GM19438 (cell line): ENCODE measurements around the gene GPSM1.

Experiments
- ATAC-seq: cut with Tn5 transposase; IDR thresholded peaks from one replicate; pipeline ENCODE4 v1.9.1; 2021; ENCODE audit warnings: low read depth; ENCODE audit not compliant: unreplicated experiment

GPSM1 gene

DNA sequence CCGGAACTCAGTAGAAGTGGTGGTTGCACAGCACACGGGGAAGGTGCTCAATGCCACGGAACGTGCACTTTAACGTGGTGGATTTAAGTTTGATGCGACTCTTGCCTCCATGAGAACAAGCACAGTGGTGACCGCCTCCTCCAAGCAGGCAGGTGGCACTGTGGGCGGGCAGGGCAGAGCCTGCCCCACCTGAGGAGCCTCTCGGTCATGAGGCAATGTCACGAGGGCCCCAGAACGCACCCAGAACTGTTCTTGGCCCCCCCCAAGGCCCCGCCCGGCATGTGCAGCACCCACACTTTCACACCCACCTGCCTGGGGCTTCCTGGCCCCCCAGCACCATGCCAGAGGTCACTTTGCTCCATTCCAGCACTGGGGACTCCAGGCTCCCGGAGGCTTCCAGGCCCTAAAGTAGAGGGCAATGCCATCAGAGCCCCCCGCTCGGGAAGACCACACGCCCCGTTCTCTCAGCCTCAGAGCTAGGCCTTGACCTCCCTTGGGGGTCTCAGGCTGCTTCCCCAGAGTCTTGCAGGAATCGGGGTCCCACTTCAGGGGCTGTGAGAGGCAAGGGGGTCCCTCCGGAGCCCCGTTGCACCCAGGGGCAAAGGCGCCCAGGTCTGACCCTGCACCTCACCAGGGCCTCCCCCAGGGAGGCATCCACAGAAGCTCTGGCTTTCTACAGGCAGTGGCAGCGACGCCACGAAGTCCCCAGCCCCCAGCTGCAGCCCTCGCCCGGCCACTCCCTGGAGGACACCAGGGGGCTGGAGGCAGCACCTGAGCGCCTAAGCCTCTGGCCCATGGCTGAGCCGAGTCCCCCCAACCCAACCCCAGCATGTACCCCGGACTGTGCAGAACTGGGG lies 37.5 kb upstream of the GPSM1 start:
- ATAC-seq: no peak

DNA sequence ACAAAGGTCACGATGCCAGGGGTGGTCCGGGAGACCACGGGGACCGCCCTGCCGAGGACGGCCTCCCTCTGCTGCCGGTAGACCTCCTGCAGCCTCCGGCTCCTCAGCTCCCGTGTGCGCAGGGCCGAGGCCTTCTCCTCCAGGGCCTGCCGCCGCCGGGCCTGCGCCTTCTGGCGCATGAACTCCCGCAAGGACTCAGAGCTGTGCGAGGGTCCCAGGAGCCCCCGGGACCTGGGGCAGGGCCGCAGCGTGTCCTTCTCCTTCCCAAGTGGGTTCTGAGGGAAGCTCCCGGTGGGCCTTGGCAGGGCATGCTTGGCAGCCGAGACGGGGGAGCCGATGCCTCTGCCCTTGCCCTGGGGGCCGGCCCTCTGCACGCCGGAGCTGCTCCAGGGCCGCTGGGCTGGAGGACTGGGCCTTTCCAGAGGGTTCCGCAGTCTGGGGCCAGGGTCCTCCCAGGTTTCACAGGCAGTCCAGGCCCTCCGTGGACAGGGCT lies 36.8 kb upstream of the GPSM1 start:
- no peak for ATAC-seq

DNA sequence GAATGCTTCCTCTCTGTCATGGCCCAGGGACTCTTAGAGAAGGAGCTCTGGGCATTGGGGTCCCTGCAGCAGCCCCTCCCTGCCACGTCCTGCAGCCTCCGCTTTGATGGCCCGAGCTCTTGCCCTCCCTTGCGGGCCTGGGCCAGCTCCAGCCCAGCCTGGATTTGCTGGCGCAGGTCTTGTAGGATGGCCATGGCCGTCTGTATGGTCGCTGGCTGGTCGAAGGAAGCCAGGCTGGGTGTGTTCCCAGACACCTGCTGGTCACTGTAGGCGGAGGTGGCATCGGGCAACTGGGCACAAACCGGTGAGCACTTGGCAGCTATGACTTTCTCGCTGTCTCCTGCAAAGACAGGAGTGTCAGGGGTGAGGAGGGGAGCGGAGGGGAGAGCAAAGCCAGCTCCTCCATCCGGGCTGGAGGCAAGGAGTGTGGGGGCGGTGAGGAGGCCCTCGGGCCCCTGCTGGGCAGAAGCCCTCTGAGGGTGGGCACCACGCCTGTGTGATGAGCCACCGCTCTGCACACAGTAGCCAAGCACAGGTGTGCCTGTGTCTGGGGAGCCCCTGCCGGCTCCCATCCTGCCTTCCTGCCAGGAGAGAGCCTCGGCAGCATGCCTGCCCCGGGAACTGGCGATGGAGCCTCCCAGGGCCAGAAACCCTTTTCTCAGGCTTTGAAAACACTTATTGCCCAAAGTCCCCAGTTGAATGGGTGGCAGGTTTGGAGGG lies 35.9 kb upstream of the GPSM1 start:
- ATAC-seq: no peak

DNA sequence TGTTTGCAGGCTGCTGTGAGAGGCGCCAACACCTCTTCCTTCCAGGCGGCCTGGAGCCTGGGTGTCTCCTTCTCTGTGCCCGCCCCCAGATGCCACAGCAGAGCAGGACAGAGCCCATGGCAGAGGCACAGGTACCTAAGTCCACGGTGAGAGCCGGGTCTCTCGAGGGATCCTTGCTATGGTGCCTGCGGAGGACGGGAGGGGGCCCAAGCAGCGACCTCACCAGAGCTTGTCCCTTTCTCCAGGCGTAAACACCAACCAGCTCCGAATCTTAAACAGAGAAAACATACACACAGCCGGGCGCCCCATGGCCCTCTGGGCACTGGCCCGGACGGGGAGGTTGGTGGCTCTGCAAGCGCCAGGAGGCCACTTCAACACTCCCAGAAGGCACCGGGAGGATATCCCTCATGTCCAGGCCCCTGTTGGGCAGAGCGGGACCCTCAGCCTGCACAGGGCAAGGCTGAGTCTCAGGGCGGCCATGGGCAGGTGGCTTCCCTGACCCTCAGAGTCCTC lies 35.3 kb upstream of the GPSM1 start:
- no peak for ATAC-seq

DNA sequence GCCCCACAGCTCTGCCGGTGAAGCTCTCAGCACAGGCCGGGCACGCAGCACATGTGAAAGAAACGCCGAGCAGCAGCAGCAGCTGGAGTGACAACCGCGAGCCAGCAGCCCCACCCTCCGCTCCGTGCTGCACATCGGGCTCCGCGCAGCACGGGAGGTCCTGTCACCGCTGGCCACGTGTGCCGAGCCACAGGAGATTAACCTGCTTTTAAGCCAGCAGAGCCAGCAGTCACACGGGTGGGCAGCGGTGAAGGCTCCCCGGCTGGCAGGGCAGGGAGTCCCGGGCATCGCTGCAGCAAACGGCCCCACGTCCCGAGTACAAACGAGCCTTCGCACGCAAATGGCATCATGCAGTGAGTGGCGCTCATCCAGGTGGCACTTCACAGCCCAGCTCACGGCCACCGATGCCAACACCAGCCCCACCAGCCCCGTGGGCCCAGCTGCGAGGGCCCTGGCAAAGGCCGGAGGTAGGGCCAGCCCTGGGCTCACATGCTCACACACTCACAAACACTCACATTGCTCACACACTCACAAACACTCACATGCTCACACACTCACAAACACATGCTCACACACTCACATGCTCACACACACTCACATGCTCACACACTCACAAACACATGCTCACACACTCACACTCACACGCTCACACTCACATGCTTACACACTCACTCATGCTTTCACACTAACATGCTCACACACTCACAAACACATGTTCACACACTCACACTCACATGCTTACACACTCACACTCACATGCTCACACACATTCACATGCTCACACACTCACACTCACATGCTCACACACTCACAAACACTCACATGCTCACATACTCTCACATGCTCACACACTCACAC lies 34.5 kb upstream of the GPSM1 start:
- ATAC-seq: no peak

DNA sequence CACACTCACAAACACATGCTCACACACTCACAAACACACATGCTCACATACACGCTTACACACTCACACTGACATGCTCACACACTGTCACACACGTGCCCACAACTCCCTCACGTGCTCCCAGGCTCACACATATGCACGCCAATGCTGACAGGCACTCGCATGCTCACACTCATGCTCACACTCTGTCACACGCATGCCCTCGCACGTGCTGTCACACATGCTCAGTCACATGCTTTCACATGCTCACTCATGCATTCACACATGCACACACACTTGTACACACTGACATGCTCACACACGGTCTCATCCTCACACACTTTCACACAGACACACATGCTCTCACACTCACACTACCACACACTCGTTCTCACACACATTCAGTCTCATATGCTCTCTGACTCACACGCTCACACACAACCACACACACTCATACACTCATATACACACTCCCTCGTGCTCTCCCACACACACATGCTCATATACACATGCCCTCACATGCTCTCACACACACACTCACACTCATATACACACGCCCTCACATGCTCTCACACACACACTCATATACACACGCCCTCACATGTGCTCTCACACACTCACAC lies 33.8 kb upstream of the GPSM1 start:
- no peak for ATAC-seq

DNA sequence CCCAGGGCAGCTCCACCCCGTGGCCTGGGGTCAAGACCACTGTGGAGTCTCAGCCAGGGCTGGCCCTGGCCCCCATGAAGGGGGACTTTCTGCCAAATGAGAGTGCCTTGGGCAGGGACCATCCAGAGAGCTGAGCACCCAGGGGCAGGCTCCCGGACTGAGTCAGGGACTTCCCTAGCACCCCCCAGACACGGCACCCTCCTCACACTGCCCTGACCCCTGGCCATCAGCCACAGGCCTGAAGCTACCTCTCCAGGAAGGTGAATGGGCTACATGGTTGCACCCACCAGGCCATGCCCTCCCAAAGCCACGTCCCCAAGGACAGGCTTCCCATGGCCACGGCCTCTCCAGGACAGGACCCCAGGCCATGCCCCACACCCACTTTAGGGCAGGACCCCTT lies 32.9 kb upstream of the GPSM1 start:
- no peak for ATAC-seq

DNA sequence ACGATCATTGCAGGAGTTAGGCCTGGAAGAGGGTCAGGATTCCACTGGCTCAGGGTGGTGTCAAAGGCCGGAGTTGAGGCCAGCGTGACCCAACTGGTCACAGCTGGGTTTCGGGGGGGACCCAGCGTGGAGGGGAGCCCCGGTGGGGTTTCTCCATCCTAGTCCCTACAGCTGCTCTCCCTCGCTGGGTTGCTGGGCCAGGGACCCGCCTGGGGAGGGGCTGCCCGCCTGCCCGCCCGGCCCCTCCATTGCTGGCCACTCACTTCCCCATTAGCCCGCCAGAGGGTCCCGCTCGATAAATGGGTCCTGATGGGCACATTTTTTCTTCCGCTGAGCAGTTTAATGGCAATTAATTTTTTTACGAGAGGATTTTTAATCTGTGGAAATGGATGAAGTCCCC lies 32.3 kb upstream of the GPSM1 start:
- ATAC-seq: no peak

DNA sequence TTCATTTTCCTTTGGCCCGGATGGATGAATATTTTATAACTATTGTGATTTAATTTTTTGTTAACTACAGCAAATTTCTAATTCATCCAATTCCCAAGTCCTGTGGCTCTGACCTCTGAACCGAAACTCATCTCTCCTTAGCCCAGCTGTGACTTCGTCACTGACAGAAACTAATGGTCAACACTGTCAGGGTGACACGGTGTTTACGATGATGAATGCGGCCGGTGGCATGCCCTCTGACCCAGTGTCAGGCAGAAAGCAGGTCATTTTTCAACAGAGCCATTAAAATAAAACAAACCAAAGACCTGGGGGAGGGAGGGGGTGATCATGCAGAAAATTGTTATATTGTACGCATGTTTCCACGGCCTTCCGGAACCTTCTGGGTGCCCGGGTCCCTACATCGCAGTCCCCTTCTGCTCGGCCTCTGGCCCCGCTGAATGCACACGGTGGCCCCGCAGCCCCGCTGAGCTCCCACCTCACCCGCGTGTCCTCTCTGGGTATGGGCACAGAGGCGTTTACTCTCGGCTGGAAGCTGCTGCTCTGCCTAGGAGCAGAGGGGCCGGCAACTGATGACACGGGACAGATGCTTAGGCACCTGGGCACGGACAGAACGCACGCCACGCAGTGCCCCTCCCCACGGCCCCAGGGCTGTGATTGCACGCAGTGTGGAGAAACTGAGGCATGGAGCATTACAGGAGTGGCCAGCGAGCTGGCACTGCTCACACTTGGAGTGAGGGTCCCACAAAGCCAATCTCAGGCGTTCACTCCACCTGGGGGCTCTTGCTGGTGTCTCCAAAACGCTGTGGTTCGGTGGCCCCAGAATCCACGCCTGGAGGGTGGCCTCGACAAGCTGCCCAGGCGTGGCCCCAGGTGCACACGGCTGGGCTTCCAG lies 31.6 kb upstream of the GPSM1 start:
- ATAC-seq: no peak

DNA sequence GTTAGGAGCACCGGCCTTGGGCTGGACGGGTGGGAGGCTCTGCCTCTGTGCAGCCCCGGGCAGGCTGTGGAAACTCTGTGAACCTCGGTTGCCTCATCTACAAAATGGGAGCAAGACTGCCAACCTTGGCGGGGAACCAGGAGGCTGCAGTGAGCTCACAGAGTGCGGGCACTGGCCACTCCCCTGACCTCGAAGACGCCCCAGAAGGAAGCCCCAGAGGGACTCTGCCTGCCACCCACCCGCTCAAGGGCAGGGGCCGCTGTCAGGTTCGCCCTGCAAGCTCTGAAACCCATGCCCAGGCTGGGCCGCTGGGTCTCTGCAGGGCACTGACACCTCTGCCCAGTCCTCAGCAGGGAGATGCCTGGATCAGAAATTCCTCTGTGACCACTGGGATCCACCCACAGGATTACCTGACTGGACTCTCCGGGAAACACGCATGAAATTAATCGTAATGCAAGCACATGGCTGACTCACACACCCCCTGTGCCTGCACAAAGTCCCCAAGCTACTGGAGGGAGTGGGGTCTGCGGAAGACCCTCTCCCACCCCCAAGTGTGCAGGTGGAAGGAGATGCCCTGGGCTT lies 30.8 kb upstream of the GPSM1 start:
- ATAC-seq: no peak

DNA sequence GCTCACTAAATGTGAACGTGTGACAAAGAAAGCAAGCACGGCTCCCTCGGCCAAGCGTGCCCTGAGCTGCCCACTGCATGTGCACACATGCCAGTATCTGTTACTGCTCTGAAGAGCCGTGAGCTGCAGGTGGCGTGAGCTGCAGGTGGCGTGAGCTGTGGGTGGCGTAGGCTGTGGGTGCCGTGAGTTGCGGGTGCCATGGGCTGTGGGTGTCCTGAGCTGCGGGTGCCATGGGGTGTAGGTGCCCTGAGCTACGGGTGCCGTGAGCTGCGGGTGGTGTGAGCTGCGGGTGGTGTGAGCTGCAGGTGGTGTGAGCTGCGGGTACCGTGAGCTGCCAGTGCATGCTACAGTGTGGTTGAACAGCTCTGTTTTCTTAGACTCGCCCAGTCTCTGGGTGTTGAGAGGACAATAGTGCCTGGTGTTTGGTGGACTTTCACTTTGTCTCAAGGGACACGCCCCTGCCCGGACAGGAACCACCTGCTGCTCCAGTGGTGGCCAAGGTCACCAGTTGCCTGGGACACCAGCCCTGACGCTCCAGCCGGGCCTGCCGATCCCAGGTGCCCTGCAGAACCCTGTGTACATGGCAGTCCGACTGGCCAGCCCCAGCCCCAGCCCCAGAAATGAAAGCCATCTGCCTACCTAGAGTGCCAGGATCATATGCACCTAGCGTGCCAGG lies 30.2 kb upstream of the GPSM1 start:
- ATAC-seq: no peak

DNA sequence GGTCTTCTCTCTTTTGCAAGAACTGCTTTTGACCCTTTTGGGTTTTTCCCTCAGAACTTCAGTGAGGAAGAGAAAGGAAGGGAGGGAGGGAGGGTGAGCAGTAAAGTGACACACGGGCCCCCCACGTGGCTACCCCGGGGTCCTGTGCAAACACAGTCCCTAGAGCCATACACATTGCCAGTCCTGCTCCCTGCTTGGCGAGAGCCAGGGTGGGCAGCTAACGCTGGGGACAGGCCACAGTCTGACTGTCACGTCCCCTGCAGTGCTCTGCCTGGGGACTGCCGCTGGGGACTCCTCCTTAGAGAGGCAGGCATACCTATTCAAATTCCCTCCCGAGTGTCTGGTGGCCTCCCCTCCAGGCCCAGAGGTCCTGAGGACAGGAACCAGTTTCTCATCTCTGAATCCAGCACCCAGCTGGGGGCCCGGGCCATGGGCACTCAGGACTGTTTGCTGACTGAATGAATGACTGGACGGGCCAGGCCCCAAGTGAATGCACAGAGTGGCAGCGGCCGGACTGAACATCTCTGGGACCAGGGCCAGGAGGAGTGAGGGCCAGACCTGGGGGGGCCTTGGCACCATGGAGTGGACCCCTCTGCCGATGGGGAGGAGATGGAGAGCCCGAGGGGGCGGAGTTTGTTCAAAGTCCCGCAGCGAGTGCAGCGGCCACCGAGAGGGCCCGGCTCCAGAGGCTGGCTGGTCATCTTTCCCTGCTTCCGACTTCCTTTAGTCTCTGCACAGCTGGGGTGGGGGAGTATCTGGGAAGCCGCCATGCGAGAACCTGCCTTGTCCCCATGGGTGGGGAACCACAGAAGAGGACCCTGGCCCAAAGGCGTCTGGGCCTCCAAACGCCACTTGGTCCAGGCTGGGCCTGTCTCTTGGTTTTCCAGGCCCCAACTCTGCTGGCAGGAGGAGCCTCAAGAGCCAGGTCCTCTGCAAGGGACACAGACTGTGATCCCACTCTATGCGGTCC lies 29.3 kb upstream of the GPSM1 start:
- ATAC-seq: no peak

DNA sequence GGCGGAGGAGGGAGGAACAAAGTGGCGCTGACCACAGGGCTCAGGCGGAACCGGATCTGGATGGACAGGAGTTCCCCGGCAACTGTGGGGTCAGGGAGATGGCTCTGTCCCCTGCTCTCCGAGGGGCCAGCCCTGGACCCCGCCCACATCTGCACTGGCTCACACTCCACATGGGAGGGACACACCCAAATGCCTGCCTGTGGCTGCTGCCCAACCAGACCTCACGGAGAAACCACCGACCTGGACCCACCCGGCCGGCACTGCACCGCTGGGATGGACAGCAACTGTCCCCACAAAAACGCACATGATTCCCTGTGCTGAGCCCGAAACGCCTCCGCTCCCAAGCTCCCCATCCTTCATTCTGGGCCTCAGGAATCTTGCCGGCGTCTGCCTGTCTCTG lies 28.2 kb upstream of the GPSM1 start:
- ATAC-seq: no peak

DNA sequence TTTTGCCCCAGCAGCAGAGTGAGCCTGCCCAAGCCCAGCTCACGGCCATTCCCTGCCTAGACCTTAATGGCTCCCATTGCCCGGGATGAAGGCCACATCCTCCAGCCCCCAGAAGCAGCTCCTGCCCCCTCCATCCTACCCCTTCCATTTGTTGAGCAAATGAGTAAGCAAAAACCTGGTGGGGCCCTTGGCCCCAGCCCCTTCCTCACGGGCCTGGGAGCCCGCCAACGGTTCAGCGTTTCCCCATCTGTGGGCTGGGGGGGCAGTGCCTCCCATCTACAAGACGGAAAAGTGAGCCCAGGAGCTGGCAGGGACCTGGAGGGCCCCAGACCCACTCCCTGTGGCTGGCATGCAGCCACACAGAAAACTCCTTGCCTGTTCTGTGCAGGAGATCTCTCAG lies 27.8 kb upstream of the GPSM1 start:
- no peak for ATAC-seq

DNA sequence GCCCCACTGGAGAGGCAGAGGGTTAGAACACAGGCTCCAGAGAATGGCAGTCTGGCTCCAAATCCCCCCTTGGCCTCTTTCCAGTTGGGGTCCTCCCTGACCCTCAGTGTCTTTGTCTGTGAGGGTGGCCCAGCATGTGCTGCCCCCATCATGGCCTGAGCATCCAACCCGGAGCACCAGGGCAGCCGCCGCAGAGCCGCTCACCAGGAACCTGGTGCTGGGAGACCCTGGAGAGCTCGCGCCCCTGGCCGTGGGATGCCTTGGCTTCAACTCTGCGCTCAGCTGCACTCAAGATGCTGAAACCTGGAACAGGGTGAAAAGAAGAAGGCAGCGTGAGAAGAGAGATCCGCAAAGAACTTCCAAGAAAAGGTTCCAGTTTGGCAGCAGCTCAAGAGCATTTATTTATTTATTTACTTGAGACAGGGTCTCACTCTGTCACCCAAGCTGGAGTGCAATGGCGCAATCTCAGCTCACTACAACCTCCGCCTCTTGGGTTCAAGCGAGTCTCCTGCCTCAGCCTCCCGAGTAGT lies 27.3 kb upstream of the GPSM1 start:
- ATAC-seq: no peak

DNA sequence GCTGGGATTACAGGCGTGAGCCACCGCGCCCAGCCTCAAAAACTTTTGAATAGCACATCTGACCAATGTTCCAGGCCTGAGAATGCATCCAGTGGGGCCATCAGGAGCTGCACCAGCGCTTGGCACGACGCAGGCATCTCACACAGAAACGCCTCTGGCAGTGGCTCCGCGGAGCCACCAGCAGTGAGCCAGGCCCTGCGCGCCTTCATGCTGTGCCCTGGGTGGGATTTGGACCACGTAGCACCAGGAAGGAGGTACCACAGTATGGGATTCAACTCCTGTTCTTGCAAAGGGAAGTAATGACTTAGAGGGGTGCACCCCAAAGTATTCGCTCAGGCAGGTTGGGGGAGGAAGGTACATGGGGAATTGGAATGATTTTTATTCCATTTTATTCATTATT lies 26.5 kb upstream of the GPSM1 start:
- ATAC-seq: no peak

DNA sequence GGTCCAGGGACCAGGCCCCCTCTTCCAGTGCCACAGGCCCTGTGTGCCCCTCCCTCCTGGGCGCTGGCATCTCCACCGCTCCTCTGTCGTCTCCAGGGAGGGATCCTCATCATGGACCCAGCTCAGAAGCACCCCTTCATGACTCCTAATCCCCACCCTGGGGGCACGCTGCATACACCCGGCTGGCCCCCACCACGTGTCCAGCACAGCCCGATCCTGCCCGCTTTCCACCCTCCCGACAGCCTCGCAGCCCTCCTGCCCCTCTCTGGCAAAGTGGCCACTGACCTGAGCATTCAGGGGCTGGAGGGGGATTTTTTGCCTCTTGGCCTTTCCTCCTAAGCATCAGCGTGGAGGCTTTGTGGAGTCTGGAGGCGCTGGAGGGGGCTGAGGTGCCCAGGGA lies 24.8 kb upstream of the GPSM1 start:
- ATAC-seq: no peak
